ENCODE results near the gene C10orf67. TPM values are rescaled to one million over a fixed set of nuclear protein-coding genes. Genes with fewer than 3 reads are reported as not detected.

C10orf67 gene
- total and polyA plus RNA-seq, 9 of the 15 experiments (the other 6 are each of a cell fraction or from before 2014, with no cell fraction given), result not detected

DNA sequence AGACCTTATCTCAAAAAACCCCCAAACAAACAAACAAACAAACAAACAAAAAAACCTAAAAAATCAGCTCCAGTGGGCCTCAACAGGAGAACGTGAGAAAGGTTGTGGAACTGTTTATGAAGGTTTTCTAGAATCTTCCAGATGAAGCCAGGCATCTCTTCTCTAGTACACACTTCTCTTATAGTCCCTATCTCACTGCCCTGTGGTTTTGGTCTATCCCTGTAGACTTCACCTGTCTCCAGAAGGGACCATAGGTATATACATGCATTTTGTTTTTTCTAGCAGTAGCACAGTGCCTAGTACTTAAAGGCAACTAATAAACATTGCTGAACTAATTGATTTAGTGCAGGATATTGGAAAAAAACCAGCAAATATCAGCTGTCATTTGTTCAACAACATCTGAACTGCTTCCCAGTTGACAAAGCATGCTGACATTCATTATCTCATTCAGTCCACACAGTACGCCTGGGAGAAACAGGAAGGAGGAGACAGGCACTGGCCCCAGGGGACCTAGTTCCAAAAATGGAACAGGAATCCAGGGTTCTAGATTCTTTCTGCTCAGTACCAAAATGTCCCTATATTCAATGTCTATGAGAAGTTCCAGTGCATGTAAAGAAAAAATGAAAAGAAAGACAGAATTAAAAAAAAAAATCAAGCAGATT is 59.8 kb downstream of the C10orf67 start:
- no peak for ATAC-seq
- H3K9me3 ChIP-seq (replicated peaks; ENCODE audit: control insufficient read depth, insufficient read depth, low read depth, low read length), result no peaks in the 10 kb centered on the region
- H3K4me2 ChIP-seq (ENCODE audit: insufficient read depth, low read length), result no peak overlapping the region
- no peak overlapping the region for H3K27ac ChIP-seq (ENCODE audit: extremely low read depth, low read depth, low read length)
- no peaks in the 10 kb centered on the region for H3K4me1 ChIP-seq (replicated peaks in 1 of 2; ENCODE audit: control insufficient read depth in 2 of 2, insufficient read depth in 2 of 2, low read length in 2 of 2)
- H3K4me3 ChIP-seq, result no peak overlapping the region
- no peaks in the 10 kb centered on the region; a peak in 1 of 5 replicates for H3K27me3 ChIP-seq (ENCODE audit: control insufficient read depth in 2 of 2, insufficient read depth in 2 of 2, low read length in 2 of 2)
- no peak for TF ChIP-seq CBX3 (IDR thresholded peaks at IDR 0.05; ENCODE audit: borderline replicate concordance in 1 of 2, low read length in 2 of 2)
- POLR2A ChIA-PET, result no interaction called here
- CTCF ChIA-PET (ENCODE audit: low intra/inter-chr PET ratio), result no interaction called here
- in situ Hi-C loops (cut with MboI), result no loop called here
- H4K20me1 ChIP-seq (replicated peaks; ENCODE audit: control insufficient read depth, insufficient read depth, low read length), result no peaks in the 10 kb centered on the region
- no peak overlapping the region for H3K9ac ChIP-seq (ENCODE audit: insufficient read depth in 1 of 2, low read depth in 2 of 2, low read length in 2 of 2)
- WGBS (ENCODE audit: insufficient coverage, low coverage, missing lambda C conversion rate), result 0% methylated on average over 2 of the region's 2 CpGs
- no peaks in the 10 kb centered on the region for H3K9me1 ChIP-seq (ENCODE audit: control insufficient read depth, insufficient read depth, low read length)
- DNase-seq (ENCODE audit: extremely low read depth in 1 of 4, low spot score in 3 of 4), result no peak
- no TSS peak for BruUV-seq (replicated peaks)
- intact Hi-C loops (cut with micrococcal nuclease), result loop anchor here (5.0 kb wide), 1 partner anchor 123 kb away; no protein-coding TSS in a partner anchor
- FAIRE-seq, result no peak
- H3K79me2 ChIP-seq (ENCODE audit: control insufficient read depth, insufficient read depth, low read length), result no peaks in the 10 kb centered on the region
- no peak overlapping the region for H2AFZ ChIP-seq (ENCODE audit: low read depth, low read length)
- H3K36me3 ChIP-seq (ENCODE audit: control insufficient read depth, insufficient read depth, low read length), result no peaks in the 10 kb centered on the region

DNA sequence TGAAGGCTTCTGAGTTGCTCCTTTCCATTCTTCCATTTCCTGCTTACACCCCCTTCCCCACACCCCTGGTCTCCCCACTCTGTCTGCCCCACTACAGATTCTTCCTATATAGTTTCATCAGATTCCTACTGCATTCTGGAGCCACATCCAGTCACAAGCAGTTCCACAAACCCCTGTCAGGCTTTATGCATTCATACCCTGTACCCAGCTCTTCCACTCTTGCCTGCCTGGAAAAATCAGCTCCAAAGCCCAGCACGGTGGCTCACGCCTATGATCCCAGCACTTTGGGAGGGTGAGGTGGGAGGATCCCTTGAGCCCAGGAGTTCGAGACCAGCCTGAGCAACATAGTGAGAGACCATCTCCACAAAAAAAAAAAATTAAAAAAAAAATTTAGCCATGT is 60.4 kb downstream of the C10orf67 start:
- Histone ChIP-seq H3K4me1 (replicated peaks in 1 of 2; ENCODE audit: control insufficient read depth in 2 of 2, insufficient read depth in 2 of 2, low read length in 2 of 2) (no peaks in the 10 kb centered on the region), H3K9me3 (replicated peaks; ENCODE audit: control insufficient read depth, insufficient read depth, low read depth, low read length) (no peaks in the 10 kb centered on the region), H3K27me3 (ENCODE audit: control insufficient read depth in 2 of 2, insufficient read depth in 2 of 2, low read length in 2 of 2) (peaks cover 0 to 3% of the 10 kb centered on the region in 2 experiments; a peak in 1 of 5 replicates), H3K79me2 (ENCODE audit: control insufficient read depth, insufficient read depth, low read length) (no peaks in the 10 kb centered on the region), H3K36me3 (ENCODE audit: control insufficient read depth, insufficient read depth, low read length) (no peaks in the 10 kb centered on the region), H3K4me3 (no peak overlapping the region), H3K27ac (ENCODE audit: extremely low read depth, low read depth, low read length) (no peak overlapping the region), H4K20me1 (replicated peaks; ENCODE audit: control insufficient read depth, insufficient read depth, low read length) (no peaks in the 10 kb centered on the region), H3K9me1 (ENCODE audit: control insufficient read depth, insufficient read depth, low read length) (no peaks in the 10 kb centered on the region), H3K9ac (ENCODE audit: insufficient read depth in 1 of 2, low read depth in 2 of 2, low read length in 2 of 2) (no peak overlapping the region), H3K4me2 (ENCODE audit: insufficient read depth, low read length) (no peak overlapping the region), H2AFZ (ENCODE audit: low read depth, low read length) (no peak overlapping the region)
- DNase-seq (ENCODE audit: extremely low read depth in 1 of 4, low spot score in 3 of 4) (no peak), FAIRE-seq (no peak), ATAC-seq (no peak)
- in situ Hi-C loops (cut with MboI), result no loop called here
- intact Hi-C loops (cut with micrococcal nuclease), result loop anchor here (5.0 kb wide), 1 partner anchor 122 kb away; no protein-coding TSS in a partner anchor
- ChIA-PET POLR2A (no interaction called here), CTCF (ENCODE audit: low intra/inter-chr PET ratio) (no interaction called here)
- no TSS peak for BruUV-seq (replicated peaks)
- 0% methylated on average over 2 of the region's 3 CpGs for WGBS (ENCODE audit: insufficient coverage, low coverage, missing lambda C conversion rate)
- TF ChIP-seq CBX3 (IDR thresholded peaks at IDR 0.05; ENCODE audit: borderline replicate concordance in 1 of 2, low read length in 2 of 2) (no peak), MAZ (CRISPR knock-in tag; conservative IDR thresholded peaks at IDR 0.05 in 1 of 2, IDR thresholded peaks at IDR 0.05 in 1 of 2) (no peak), NFYB (IDR thresholded peaks at IDR 0.05; ENCODE audit: extremely low read depth, insufficient read length) (no peak), ZZZ3 (IDR thresholded peaks at IDR 0.05) (no peak), HCFC1 (IDR thresholded peaks at IDR 0.05; ENCODE audit: low read depth, low read length) (no peak), DIDO1 (tag; IDR thresholded peaks at IDR 0.05; ENCODE audit: low read depth) (no peak), NCOA2 (IDR thresholded peaks at IDR 0.05; ENCODE audit: partially characterized antibody in 2 of 2) (no peak)

All from K562 (cell line).